HepG2 (cell line): ENCODE data around the gene ZBTB25. TPM values are rescaled to one million over a fixed set of nuclear protein-coding genes. Genes with fewer than 3 reads are reported as not detected.

Experiments used
- ATAC-seq: fragments of 200-7000 bp; cut with Tn5 transposase; 3 replicates; pipeline ENCODE4 v1.9.1; 2020; ENCODE audit warnings: mild to moderate bottlenecking, moderate library complexity
- BruUV-seq: library from RNA; stranded (reverse); fragments of 400-500 nt; replicated peaks from 2 replicates; lab custom pipeline; 2021; lab: Mats Ljungman, UMichigan
- CTCF ChIA-PET: fragments of 300-600 bp; formaldehyde crosslinking; extraction: SDS; loops from one replicate; lab custom pipeline; 2021; ENCODE audit warnings: low total read pairs, inconsistent platforms, low intra/inter-chr PET ratio; lab: Yijun Ruan, JAX
- POLR2A ChIA-PET: fragments of 350-600 bp; sonication (Branson Sonifier 250); formaldehyde crosslinking; loops from one replicate; lab custom pipeline; 2020; ENCODE audit warnings: antibody characterized with exemption, inconsistent platforms; lab: Yijun Ruan, JAX
- DNase-seq: peaks from one replicate; pipeline ENCODE4 v3.0.0-alpha.2; 2015; ENCODE audit warnings: low spot score
- FAIRE-seq: peaks from 3 replicates; lab custom pipeline; 2011; peaks lifted over from hg19 to GRCh38; lab: Jason Lieb, UNC
- H2AFZ ChIP-seq: one replicate; pipeline ENCODE4 v1.6.1; 2011; ENCODE audit warnings: low read length, inconsistent platforms
- H3K27ac ChIP-seq: fragments of 300-600 bp; 3 replicates; pipeline ENCODE4 v1.8.0; 2011; ENCODE audit warnings: mixed run types, mild to moderate bottlenecking, mixed read lengths, low read length, inconsistent platforms; ENCODE audit not compliant: insufficient read depth; ENCODE audit errors: extremely low read length
- H3K27me3 ChIP-seq, 2 experiments: fragments of 200-600 bp in 1 of 2; 2 replicates in 1 of 2; 3 replicates in 1 of 2; pipeline versions ENCODE4 v1.6.0 to v1.8.0; 2011; ENCODE audit warnings: low read length in 2 of 2, mild to moderate bottlenecking in 2 of 2, moderate library complexity in 2 of 2, inconsistent platforms in 1 of 2; ENCODE audit not compliant: insufficient read depth in 2 of 2, control insufficient read depth in 1 of 2
- H3K36me3 ChIP-seq, 2 experiments: fragments of 200-600 bp in 1 of 2; replicated peaks in 1 of 2; 2 replicates in 1 of 2; 3 replicates in 1 of 2; pipeline versions ENCODE4 v1.5.1 to v1.8.0; 2011; ENCODE audit warnings: low read length in 2 of 2, inconsistent platforms in 1 of 2; ENCODE audit not compliant: insufficient read depth in 2 of 2, control insufficient read depth in 1 of 2
- H3K4me1 ChIP-seq: 2 replicates; pipeline ENCODE4 v1.5.1; 2012; ENCODE audit warnings: low read length, inconsistent platforms; ENCODE audit not compliant: insufficient read depth
- H3K4me2 ChIP-seq: 2 replicates; pipeline ENCODE4 v1.6.0; 2011; ENCODE audit warnings: low read depth, low read length, inconsistent platforms
- H3K4me3 ChIP-seq, 3 experiments: fragments of 200-600 bp in 1 of 3; sonication (generic), shearing (Covaris generic) in 1 of 3; replicated peaks in 1 of 3; 2 replicates each; pipeline ENCODE4 v1.5.1; 2011 to 2016; ENCODE audit warnings: low read length in 3 of 3, inconsistent platforms in 2 of 3, low read depth in 2 of 3, mild to moderate bottlenecking in 2 of 3, control low read depth in 1 of 3, mixed read lengths in 1 of 3; ENCODE audit not compliant: insufficient read depth in 1 of 3
- H3K79me2 ChIP-seq: one replicate; pipeline ENCODE4 v1.6.1; 2011; ENCODE audit warnings: low read length, inconsistent platforms; ENCODE audit not compliant: insufficient read depth
- H3K9ac ChIP-seq: 2 replicates; pipeline ENCODE4 v1.6.0; 2011; ENCODE audit warnings: mild to moderate bottlenecking, low read depth, low read length, inconsistent platforms; ENCODE audit not compliant: insufficient read depth
- H3K9me3 ChIP-seq: 2 replicates; pipeline ENCODE4 v1.5.1; 2012; ENCODE audit warnings: mild to moderate bottlenecking, low read length
- H4K20me1 ChIP-seq: 2 replicates; pipeline ENCODE4 v1.6.0; 2011; ENCODE audit warnings: inconsistent platforms, mild to moderate bottlenecking, low read length, moderate library complexity; ENCODE audit not compliant: insufficient read depth
- ARNTL ChIP-seq: sonication (generic); formaldehyde crosslinking; IDR thresholded peaks from 2 replicates; pipeline ENCODE4 v1.4.0; 2020; ENCODE audit warnings: mild to moderate bottlenecking, missing genetic modification reagents
- CC2D1A ChIP-seq: sonication (generic); formaldehyde crosslinking; IDR thresholded peaks from 2 replicates; pipeline ENCODE4 v1.8.1; 2023; ENCODE audit warnings: mild to moderate bottlenecking, missing genetic modification reagents
- DNMT3B ChIP-seq: conservative IDR thresholded peaks from 2 replicates; pipeline ENCODE4 v1.6.1; 2016; ENCODE audit warnings: missing biosample characterization, control low read depth
- DPF2 ChIP-seq: sonication (generic); formaldehyde crosslinking; IDR thresholded peaks from 2 replicates; pipeline ENCODE4 v1.4.0; 2020; ENCODE audit warnings: mild to moderate bottlenecking, low read depth, missing genetic modification reagents, borderline replicate concordance
- HMGXB4 ChIP-seq, 2 experiments: sonication (generic) in 1 of 2; formaldehyde crosslinking in 1 of 2; IDR thresholded peaks; 2 replicates each; pipeline versions ENCODE4 v1.4.0 to v1.6.1; 2018 to 2020; ENCODE audit warnings: missing genetic modification reagents in 2 of 2, borderline replicate concordance in 1 of 2, low read depth in 1 of 2, mild to moderate bottlenecking in 1 of 2, missing biosample characterization in 1 of 2
- KAT7 ChIP-seq: IDR thresholded peaks from 2 replicates; pipeline ENCODE4 v1.6.1; 2018; ENCODE audit warnings: borderline replicate concordance, missing compliant biosample characterization
- LRRFIP1 ChIP-seq: sonication (generic); formaldehyde crosslinking; conservative IDR thresholded peaks from 2 replicates; pipeline ENCODE4 v1.4.0; 2020; ENCODE audit warnings: missing genetic modification reagents
- MYPOP ChIP-seq: sonication (generic); formaldehyde crosslinking; IDR thresholded peaks from 2 replicates; pipeline ENCODE4 v1.8.1; 2023; ENCODE audit warnings: mild to moderate bottlenecking, moderate library complexity, missing genetic modification reagents
- ZFP36L1 ChIP-seq: sonication (generic); formaldehyde crosslinking; IDR thresholded peaks from 2 replicates; pipeline ENCODE4 v1.8.0; 2022; ENCODE audit warnings: mild to moderate bottlenecking, missing genetic modification reagents, moderate library complexity
- ZNF17 ChIP-seq: sonication (generic); formaldehyde crosslinking; IDR thresholded peaks from 2 replicates; pipeline ENCODE4 v1.5.0; 2020; ENCODE audit warnings: mild to moderate bottlenecking, missing genetic modification reagents
- ZNF180 ChIP-seq: sonication (generic); formaldehyde crosslinking; IDR thresholded peaks from 2 replicates; pipeline ENCODE4 v1.4.0; 2020; ENCODE audit warnings: low read depth, missing genetic modification reagents, borderline replicate concordance
- ZNF317 ChIP-seq: sonication (generic); formaldehyde crosslinking; IDR thresholded peaks from 2 replicates; pipeline ENCODE4 v1.5.0; 2020; ENCODE audit warnings: mild to moderate bottlenecking, missing genetic modification reagents
- WGBS: methylation state at CpG from one replicate; pipeline ENCODE4 v1.1.6; 2017; ENCODE audit warnings: low lambda C conversion rate; 5-methylcytosine and 5-hydroxymethylcytosine counted together
- in situ Hi-C: cut with HindIII; loops from 2 replicates; pipeline ENCODE4 v1.10.0; 2017; ENCODE audit warnings: low pct_unique_long_range_greater_than_20kb; ENCODE audit not compliant: extremely low pct_ligation_motif_present
- intact Hi-C: fragments of 100-400 bp; cut with micrococcal nuclease; formaldehyde crosslinking; loops from one replicate; pipeline ENCODE4 v1.10.0; 2022; ENCODE audit not compliant: unreplicated experiment
- polyA plus RNA-seq, 8 experiments: library from polyadenylated mRNA; depleted of rRNA in 3 of 8; stranded (reverse) in 7 of 8; unstranded in 1 of 8; fragments of >200 nt; fragmentation: Illumina TruSeq in 4 of 8; extraction: Trizol in 4 of 8; gene quantifications; 2 replicates each; pipeline versions ENCODE4 v1.2.1 to v1.2.3, GENCODE V29; 2011 to 2016; ENCODE audit warnings: low read depth in 4 of 8, missing spikeins in 1 of 8, mixed read lengths in 1 of 8; ENCODE audit not compliant: insufficient read depth in 1 of 8
- total RNA-seq, 5 experiments: library from RNA; depleted of rRNA; stranded (reverse); fragments of >200 nt; fragmentation: Illumina TruSeq; extraction: Trizol; gene quantifications; 2 replicates each; pipeline ENCODE4 v1.2.3, GENCODE V29; 2016; ENCODE audit warnings: low read depth in 1 of 5
- TF ChIP-seq, protein P1 (sequence below): sonication (generic); formaldehyde crosslinking; IDR thresholded peaks from 2 replicates; pipeline ENCODE4 v1.5.0; 2020; ENCODE audit warnings: missing genetic modification reagents, mild to moderate bottlenecking, borderline replicate concordance

Gene ZBTB25
- total and polyA plus RNA-seq, 2 of the 13 experiments (the other 11 are each of a cell fraction or from before 2014, with no cell fraction given), result 3.5 to 7.6 TPM

GRCh38 chr14:64412237-64412636 lies 91.4 kb downstream of the ZBTB25 start:
- Histone ChIP-seq H3K36me3 (peaks cover 6 to 58% of the 10 kb centered on the region in 2 experiments), H3K27me3 (no peaks in the 10 kb centered on the region), H3K9ac (no peak overlapping the region), H2AFZ (no peak overlapping the region), H3K9me3 (no peaks in the 10 kb centered on the region), H4K20me1 (no peaks in the 10 kb centered on the region), H3K27ac (no peak overlapping the region), H3K79me2 (peaks cover 3% of the 10 kb centered on the region), H3K4me1 (peaks cover 14% of the 10 kb centered on the region), H3K4me2 (no peak overlapping the region), H3K4me3 (no peak overlapping the region)
- TF ChIP-seq KAT7 (no peak), ZFP36L1 (CRISPR knock-in tag) (no peak), ZNF180 (CRISPR knock-in tag) (no peak), LRRFIP1 (no peak)
- ChIA-PET POLR2A (no interaction called here), CTCF (no interaction called here)
- intact Hi-C loops (no loop called here), in situ Hi-C loops (no loop called here)
- FAIRE-seq (no peak), DNase-seq (no peak), ATAC-seq (no peak)
- 100% methylated on average over 1 of the region's 1 CpG for WGBS
- no TSS peak for BruUV-seq

- CTCF ChIA-PET, result no interaction called here
- DNase-seq, result no peak
- BruUV-seq, result no TSS peak
- Histone ChIP-seq H2AFZ (no peak overlapping the region), H3K4me2 (no peak overlapping the region), H3K4me3 (no peak overlapping the region), H3K9me3 (no peaks in the 10 kb centered on the region), H3K27ac (no peak overlapping the region), H3K79me2 (peaks cover 6% of the 10 kb centered on the region), H3K9ac (no peak overlapping the region), H3K27me3 (no peaks in the 10 kb centered on the region), H3K4me1 (peaks cover 14% of the 10 kb centered on the region), H4K20me1 (no peaks in the 10 kb centered on the region), H3K36me3 (peaks cover 6 to 59% of the 10 kb centered on the region in 2 experiments)
- no peak for ATAC-seq
- WGBS, result over 99% methylated on average over 4 of the region's 4 CpGs
- in situ Hi-C loops (no loop called here), intact Hi-C loops (no loop called here)
- FAIRE-seq, result no peak
- POLR2A ChIA-PET, result interaction anchor here (1.0 kb wide), 1 partner anchor 23 kb away, joined by 5 read pairs; the partner anchor contains the start of gene MTHFD1
- TF ChIP-seq CC2D1A (CRISPR knock-in tag) (no peak), ZNF317 (CRISPR knock-in tag) (no peak), HMGXB4 (CRISPR knock-in tag; IDR thresholded peaks at IDR 0.05; ENCODE audit: borderline replicate concordance in 1 of 2, low read depth in 1 of 2) (no peak), DPF2 (CRISPR knock-in tag) (no peak), ZNF17 (CRISPR knock-in tag) (no peak), DNMT3B (CRISPR knock-in tag) (no peak), ARNTL (no peak), MYPOP (CRISPR knock-in tag) (no peak)
- TF ChIP-seq, protein P1, sequence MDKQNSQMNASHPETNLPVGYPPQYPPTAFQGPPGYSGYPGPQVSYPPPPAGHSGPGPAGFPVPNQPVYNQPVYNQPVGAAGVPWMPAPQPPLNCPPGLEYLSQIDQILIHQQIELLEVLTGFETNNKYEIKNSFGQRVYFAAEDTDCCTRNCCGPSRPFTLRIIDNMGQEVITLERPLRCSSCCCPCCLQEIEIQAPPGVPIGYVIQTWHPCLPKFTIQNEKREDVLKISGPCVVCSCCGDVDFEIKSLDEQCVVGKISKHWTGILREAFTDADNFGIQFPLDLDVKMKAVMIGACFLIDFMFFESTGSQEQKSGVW (CRISPR knock-in tag), result no peak
Measured at GRCh38 chr14:64411001-64411400, 92.6 kb downstream of the ZBTB25 start.
